ENCODE data around the gene THSD4.

DNA sequence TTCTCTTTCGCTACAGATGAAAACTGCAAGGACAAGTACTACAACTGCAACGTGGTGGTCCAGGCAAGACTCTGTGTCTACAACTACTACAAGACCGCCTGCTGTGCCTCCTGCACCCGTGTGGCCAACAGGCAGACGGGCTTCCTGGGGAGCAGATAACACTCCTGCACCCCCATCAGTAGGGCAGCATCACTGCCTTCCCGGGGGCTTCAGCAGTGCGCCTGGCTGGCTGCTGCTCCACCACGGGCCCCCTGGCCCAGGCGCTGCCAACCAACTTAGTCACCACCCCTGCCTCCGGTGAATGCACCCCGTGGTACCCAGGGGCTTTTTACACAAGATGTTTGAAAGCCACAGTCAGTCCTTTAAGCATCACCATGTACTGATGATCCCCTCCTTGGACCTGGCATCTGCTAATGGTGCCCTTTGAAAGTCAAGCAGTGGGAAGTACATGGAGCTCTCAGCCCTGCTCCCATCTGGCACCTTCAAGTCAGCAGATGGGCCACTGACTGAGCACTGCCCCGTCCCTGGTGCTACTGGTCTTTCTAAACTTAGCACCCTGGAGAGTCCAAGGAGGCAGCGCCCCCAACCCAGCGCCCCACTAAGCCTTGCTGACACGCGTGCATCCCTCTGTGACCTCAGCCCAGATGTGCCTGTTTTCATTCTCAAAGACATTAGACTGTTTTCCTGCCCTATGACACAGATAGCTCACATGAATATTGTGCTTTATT, 662.1 kb downstream of the THSD4 start:
- TF ChIP-seq SUZ12 (IDR thresholded peaks at IDR 0.05; ENCODE audit: extremely low read depth, insufficient read depth, insufficient read length) (no peak), YY1 (IDR thresholded peaks at IDR 0.05; ENCODE audit: insufficient read depth, insufficient read length) (no peak), ZNF274 (IDR thresholded peaks at IDR 0.05; ENCODE audit: low read depth, low read length) (no peak)

All from NT2/D1 (cell line).